Measurements from ENCODE around the gene ZNF335.
A peak's percentile ranks its signal among the peaks of the same experiment; 100 is the strongest.

DNA sequence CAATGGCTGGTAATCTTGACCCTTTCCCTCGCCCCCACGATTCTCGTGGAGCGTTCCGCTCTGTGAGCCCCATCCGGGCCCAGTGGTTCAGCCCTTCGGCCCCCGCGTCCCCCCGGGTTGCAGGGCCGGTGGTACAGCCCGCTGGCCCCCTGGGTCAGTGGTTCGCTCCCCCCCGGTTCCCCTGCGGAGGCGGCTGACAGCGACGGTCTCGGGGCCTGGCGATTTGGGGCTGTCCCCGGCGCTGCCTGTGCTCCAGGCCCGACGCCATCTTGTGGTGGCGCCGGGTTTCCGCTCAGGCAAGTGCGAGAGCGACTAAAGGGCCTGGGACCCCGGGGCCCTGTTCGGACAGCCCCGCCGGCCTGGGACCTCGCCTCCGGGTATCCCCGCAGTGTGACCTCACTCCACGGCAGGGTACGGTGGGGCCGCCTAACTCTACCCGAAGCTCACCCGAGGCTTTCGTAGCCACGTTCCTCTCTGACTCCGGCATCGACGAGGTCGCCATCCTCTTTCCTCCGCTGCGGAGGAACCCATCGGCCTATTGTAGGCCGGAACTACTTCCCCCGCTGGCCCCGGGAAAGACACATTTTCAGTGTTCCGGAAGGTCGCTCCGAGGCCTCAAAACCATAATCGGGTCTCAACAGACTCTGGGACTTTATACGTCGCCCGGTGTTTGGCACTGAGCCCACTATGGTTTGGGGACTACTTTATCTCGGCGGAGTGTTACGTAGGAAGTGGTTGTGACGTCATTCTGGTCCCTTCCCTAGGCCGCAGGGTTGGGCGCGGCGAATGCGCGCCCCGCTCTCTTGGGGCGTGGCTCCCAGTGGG lies at the start of gene ZNF335:
- TF ChIP-seq, protein P1, sequence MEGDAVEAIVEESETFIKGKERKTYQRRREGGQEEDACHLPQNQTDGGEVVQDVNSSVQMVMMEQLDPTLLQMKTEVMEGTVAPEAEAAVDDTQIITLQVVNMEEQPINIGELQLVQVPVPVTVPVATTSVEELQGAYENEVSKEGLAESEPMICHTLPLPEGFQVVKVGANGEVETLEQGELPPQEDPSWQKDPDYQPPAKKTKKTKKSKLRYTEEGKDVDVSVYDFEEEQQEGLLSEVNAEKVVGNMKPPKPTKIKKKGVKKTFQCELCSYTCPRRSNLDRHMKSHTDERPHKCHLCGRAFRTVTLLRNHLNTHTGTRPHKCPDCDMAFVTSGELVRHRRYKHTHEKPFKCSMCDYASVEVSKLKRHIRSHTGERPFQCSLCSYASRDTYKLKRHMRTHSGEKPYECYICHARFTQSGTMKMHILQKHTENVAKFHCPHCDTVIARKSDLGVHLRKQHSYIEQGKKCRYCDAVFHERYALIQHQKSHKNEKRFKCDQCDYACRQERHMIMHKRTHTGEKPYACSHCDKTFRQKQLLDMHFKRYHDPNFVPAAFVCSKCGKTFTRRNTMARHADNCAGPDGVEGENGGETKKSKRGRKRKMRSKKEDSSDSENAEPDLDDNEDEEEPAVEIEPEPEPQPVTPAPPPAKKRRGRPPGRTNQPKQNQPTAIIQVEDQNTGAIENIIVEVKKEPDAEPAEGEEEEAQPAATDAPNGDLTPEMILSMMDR (IDR thresholded peaks at IDR 0.05), result peak; percentile 41 to 49 (median 44)
- TF ChIP-seq POLR2AphosphoS5 (IDR thresholded peaks at IDR 0.05) (peak; percentile 75 to 89), POLR2A (IDR thresholded peaks at IDR 0.05; ENCODE audit: low read depth) (peak; percentile 71), EP300 (IDR thresholded peaks at IDR 0.05) (no peak)
